Stimulated activated CD8-positive, alpha-beta memory T cell treated with anti-CD3 and anti-CD28 coated beads, Interleukin-4, amount 100 ng/mL, for 1 hour (primary cell): ENCODE data around the gene IFT25.
"Not testable (repeated sequence)": the region's sequence is repeated elsewhere in the genome, so short reads cannot be mapped to it uniquely, and the experiment has no call there.

Experiments used
- DNase-seq, 2 donors: peaks; one replicate each; pipeline ENCODE4 v3.0.0-alpha.2; 2020; ENCODE audit warnings: low read depth in 2 of 2, low spot score in 1 of 2

Gene IFT25

GRCh38 chr1:53945433-53946251 is at the start of gene IFT25:
Gene IFT25 (minus strand): TSS chr1:53945699. CDS start chr1:53940082, 5,617 bp downstream.
- DNase-seq: peak; percentile 99 to 100

- DNase-seq: not testable (repeated sequence)
Observed at GRCh38 chr1:53994516-53994915, 49.0 kb upstream of the IFT25 start.

DNA sequence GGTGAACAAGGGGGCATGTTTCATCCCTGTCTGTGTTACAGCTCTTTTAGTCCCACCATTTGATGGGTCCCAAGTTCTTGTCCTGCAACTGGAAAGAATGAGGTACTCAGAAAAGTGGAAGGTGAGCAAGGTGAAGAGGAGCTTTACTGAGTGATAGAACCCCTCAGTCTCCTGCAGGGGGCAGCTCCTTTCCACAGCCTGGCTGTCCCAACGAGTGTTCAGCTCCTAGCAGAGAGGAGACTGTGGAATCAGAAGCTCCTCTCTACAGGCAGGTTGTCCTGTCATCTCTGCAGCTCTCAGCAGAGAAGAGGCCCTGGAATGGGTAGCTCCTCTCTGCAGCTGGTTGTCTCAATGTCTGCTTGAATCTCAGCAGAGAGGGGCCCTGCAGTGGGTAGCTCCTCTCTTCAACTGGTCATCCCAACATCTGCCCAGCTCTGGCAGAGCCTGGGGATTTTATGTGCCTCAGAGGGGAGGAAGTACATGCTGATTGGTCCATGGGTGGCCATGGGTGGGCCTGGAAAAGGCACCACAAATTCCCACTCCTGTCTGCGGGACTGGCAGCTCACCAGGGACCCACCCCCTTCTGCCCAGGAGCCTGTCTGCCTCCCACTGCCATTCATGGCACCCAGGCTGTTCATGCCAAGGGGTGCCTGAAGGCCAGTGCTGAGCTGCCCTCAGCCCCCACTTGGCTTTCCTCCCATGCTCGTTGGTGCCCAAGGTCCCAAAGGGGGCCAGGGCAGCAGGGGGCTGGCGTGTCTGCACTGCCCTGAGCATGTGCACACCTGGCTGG is 46.8 kb upstream of the IFT25 start:
- no peak for DNase-seq

DNA sequence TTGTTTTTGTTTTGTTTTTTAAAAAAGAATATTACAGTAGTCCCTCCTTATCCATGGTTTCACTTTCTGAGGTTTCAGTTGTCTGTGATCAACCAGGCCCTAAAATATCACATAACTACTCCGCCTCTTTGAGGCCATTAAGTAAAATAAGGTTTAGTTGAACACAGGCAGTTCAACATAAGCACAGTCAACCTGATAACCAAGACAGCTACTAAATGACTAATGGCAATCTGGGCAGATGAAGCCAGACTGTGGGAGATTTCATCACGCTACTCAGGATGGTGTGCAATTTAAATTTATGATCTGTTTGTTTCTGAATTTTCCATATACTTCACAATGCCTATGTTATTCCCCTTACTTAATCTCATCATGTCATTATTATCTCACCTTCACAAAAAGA is 42.4 kb upstream of the IFT25 start:
- no peak for DNase-seq

DNA sequence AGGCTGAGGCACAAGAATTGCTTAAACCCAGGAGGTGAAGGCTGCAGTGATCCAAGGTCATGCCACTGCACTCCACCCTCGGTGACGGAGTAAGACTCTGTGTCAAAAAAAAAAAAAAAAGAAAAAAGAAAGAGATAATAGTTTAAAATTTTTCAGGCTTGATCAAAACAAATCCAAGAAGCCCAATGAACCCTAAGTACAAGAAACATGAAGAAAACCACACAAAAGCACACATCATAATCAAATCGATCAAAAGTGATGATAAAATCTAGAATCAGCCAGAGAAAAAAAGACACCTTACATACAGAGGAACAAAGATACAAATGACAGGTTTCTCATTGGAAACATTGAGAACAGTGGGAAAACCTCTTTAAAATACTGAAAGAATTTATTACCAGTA is 41.0 kb upstream of the IFT25 start:
- DNase-seq: no peak

DNA sequence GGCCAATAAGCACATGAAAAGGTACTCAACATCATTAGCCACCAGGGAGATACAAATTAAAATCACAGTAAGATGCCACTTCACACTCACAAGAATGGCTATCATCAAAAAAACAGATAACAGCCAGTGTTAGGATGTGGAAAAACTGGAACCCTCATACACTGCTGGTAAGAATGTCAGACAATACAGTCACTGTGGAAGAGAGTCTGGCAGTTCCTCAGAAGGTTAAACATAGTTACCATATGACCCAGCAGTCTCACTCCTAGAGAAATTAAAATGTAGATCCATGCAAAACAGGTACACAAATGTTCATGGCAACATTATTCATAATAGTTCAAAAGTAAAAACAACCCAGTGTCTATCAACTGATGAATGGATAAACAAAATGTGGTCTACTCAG is 39.2 kb upstream of the IFT25 start:
- no peak for DNase-seq

GRCh38 chr1:53982763-53983104 is 37.2 kb upstream of the IFT25 start:
- DNase-seq: no peak

- no peak for DNase-seq
Observed at GRCh38 chr1:53982034-53982762, 36.7 kb upstream of the IFT25 start.

DNA sequence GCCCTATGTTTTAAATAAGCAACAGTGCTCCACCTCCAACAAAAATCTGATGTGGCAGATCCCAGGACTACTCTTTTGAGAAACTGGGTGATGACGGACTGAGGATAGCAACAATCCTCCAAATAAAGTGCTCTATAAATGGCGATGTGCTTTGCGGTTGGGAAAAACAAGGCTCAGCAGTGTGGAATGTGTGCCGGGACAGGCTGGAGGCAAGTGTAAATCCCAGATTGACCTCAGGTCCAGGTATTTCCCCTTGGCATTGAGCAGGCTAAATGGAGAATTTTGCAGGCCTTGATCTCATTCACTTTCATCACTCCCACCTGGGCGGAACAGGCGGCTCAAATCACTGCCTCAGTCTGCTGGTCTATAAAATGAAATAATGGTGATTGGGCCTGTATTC is 35.7 kb upstream of the IFT25 start:
- DNase-seq: no peak

GRCh38 chr1:53979712-53980450 is 34.4 kb upstream of the IFT25 start:
- DNase-seq: no peak

- no peak for DNase-seq
Observed at GRCh38 chr1:53975861-53976260, 30.4 kb upstream of the IFT25 start.

GRCh38 chr1:53971718-53972117 is 26.2 kb upstream of the IFT25 start:
- no peak for DNase-seq

- DNase-seq: not testable (repeated sequence)
Observed at GRCh38 chr1:53969323-53969722, 23.8 kb upstream of the IFT25 start.

DNA sequence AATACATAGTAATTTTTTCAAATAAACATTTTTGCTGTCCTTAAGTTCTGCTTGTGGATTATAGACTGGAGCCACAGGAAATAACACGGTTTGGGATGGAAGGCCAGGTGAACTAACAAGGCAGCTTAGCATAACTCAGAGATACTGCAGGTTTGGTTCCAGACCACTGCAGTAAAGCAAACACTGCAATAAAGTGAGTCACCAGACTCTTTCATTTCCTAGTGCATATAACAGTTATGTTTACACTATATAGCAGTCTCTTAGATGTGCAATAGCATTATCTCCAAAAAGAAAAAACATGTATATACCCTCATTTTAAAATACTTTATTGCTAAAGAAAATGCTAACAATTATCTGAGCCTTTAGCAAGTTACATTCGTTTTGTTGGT is 22.6 kb upstream of the IFT25 start:
- DNase-seq: no peak

GRCh38 chr1:53967409-53968124 is 22.1 kb upstream of the IFT25 start:
- no peak for DNase-seq

- no peak for DNase-seq
Observed at GRCh38 chr1:53966794-53967193, 21.3 kb upstream of the IFT25 start.

DNA sequence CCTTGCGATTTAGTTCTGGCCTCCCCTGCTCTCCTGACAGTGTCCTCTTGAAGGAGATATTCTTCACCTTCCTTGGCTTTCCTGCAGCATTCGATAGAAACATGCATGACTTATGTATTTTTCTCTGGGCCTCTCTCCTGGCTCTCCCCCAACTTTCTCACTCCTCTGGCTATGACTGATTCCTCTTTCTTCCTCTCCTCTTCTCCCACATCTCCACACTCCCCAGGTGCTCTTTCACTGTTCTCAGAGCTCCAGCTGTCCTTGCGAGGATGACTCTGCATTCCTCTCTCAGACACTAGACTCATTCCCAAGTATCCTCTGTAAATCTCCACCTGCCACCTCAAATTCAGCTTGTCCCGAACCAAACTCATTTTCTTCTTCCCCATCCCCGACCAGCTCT is 18.6 kb upstream of the IFT25 start:
- no peak for DNase-seq

GRCh38 chr1:53963460-53963859 is 18.0 kb upstream of the IFT25 start:
- DNase-seq: no peak

GRCh38 chr1:53962395-53962794 is 16.9 kb upstream of the IFT25 start:
- no peak for DNase-seq

GRCh38 chr1:53959664-53960250 is 14.3 kb upstream of the IFT25 start:
- no peak for DNase-seq
